Gastrocnemius medialis (tissue), 4 donors: ENCODE results near the gene SLC10A1.

ENCODE experiments used
- POLR2A ChIP-seq, 2 donors: fragments of 450-650 bp; IDR thresholded peaks; one replicate each; pipeline ENCODE4 v1.6.1; 2017; ENCODE audit warnings: antibody characterized with exemption in 2 of 2, mild to moderate bottlenecking in 2 of 2, moderate library complexity in 2 of 2
- TF ChIP-seq, protein P1 (sequence below), 5 experiments: fragments of 450-650 bp in 3 of 5; fragments of 200-600 bp in 2 of 5; sonication (generic) in 2 of 5; IDR thresholded peaks in 4 of 5; conservative IDR thresholded peaks in 1 of 5; 1 replicate in 4 of 5; 2 replicates in 1 of 5; pipeline ENCODE4 v1.5.1; 2016 to 2019; ENCODE audit warnings: antibody characterized with exemption in 5 of 5, mild to moderate bottlenecking in 3 of 5, moderate library complexity in 3 of 5

GRCh38 chr14:69776875-69777453, 20.1 kb downstream of the SLC10A1 start:
- TF ChIP-seq, protein P1, sequence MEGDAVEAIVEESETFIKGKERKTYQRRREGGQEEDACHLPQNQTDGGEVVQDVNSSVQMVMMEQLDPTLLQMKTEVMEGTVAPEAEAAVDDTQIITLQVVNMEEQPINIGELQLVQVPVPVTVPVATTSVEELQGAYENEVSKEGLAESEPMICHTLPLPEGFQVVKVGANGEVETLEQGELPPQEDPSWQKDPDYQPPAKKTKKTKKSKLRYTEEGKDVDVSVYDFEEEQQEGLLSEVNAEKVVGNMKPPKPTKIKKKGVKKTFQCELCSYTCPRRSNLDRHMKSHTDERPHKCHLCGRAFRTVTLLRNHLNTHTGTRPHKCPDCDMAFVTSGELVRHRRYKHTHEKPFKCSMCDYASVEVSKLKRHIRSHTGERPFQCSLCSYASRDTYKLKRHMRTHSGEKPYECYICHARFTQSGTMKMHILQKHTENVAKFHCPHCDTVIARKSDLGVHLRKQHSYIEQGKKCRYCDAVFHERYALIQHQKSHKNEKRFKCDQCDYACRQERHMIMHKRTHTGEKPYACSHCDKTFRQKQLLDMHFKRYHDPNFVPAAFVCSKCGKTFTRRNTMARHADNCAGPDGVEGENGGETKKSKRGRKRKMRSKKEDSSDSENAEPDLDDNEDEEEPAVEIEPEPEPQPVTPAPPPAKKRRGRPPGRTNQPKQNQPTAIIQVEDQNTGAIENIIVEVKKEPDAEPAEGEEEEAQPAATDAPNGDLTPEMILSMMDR (IDR thresholded peaks at IDR 0.05 in 4 of 5, conservative IDR thresholded peaks at IDR 0.05 in 1 of 5), result no peak
- TF ChIP-seq POLR2A (IDR thresholded peaks at IDR 0.05), result no peak
